ENCODE data around the gene PMP22.

PMP22 gene

GRCh38 chr17:15303851-15304250, 38.7 kb upstream of the PMP22 start:
- ChIA-PET POLR2A (no interaction called here), CTCF (no interaction called here)
- no peak for TF ChIP-seq SUZ12 (IDR thresholded peaks at IDR 0.05)
- no peak for TF ChIP-seq ZNF384 (IDR thresholded peaks at IDR 0.05)
- no peak for TF ChIP-seq L3MBTL2 (conservative IDR thresholded peaks at IDR 0.05)
- TF ChIP-seq BHLHE40 (IDR thresholded peaks at IDR 0.05; ENCODE audit: borderline replicate concordance), result no peak
- TF ChIP-seq ELF4 (IDR thresholded peaks at IDR 0.05), result no peak
- TF ChIP-seq FOXK2 (IDR thresholded peaks at IDR 0.05), result no peak
- TF ChIP-seq NFRKB (IDR thresholded peaks at IDR 0.05), result no peak
- no peak for TF ChIP-seq PKNOX1 (IDR thresholded peaks at IDR 0.05)
- no peak for TF ChIP-seq TARDBP (IDR thresholded peaks at IDR 0.05)
- TF ChIP-seq ARNT (IDR thresholded peaks at IDR 0.05), result no peak
- TF ChIP-seq FOXA1 (IDR thresholded peaks at IDR 0.05), result no peak
- no peak for DNase-seq (ENCODE audit: extremely low spot score)

- no peak for TF ChIP-seq SUZ12 (IDR thresholded peaks at IDR 0.05)
- no peak for TF ChIP-seq SP1 (IDR thresholded peaks at IDR 0.05)
- TF ChIP-seq FOXK2 (IDR thresholded peaks at IDR 0.05), result no peak
- no peak for TF ChIP-seq FOXA1 (IDR thresholded peaks at IDR 0.05)
- TF ChIP-seq TARDBP (IDR thresholded peaks at IDR 0.05), result no peak
- TF ChIP-seq HDGF (IDR thresholded peaks at IDR 0.05; ENCODE audit: borderline replicate concordance), result no peak
- TF ChIP-seq ZNF384 (IDR thresholded peaks at IDR 0.05), result no peak
- no peak for TF ChIP-seq ARNT (IDR thresholded peaks at IDR 0.05)
- TF ChIP-seq FOXM1 (IDR thresholded peaks at IDR 0.05; ENCODE audit: borderline replicate concordance), result no peak
- no peak for TF ChIP-seq BHLHE40 (IDR thresholded peaks at IDR 0.05; ENCODE audit: borderline replicate concordance)
- no peak for TF ChIP-seq NFRKB (IDR thresholded peaks at IDR 0.05)
- no peak for TF ChIP-seq L3MBTL2 (conservative IDR thresholded peaks at IDR 0.05)
- DNase-seq (ENCODE audit: extremely low spot score), result no peak
- ChIA-PET CTCF (no interaction called here), POLR2A (no interaction called here)
Measured at GRCh38 chr17:15303268-15303667, 38.1 kb upstream of the PMP22 start.

GRCh38 chr17:15301845-15302244, 36.7 kb upstream of the PMP22 start:
- ChIA-PET CTCF (no interaction called here), POLR2A (no interaction called here)
- DNase-seq (ENCODE audit: extremely low spot score), result no peak

GRCh38 chr17:15298176-15298575, 33.0 kb upstream of the PMP22 start:
- POLR2A ChIA-PET, result no interaction called here

More at GRCh38 chr17:15301845-15302244, 36.7 kb upstream of the PMP22 start:
- TF ChIP-seq ARNT (IDR thresholded peaks at IDR 0.05), result no peak
- TF ChIP-seq CTBP1 (IDR thresholded peaks at IDR 0.05; ENCODE audit: borderline replicate concordance), result no peak
- no peak for TF ChIP-seq FOXA1 (IDR thresholded peaks at IDR 0.05)
- no peak for TF ChIP-seq PKNOX1 (IDR thresholded peaks at IDR 0.05)
- no peak for TF ChIP-seq FOXK2 (IDR thresholded peaks at IDR 0.05)
- no peak for TF ChIP-seq L3MBTL2 (conservative IDR thresholded peaks at IDR 0.05)
- no peak for TF ChIP-seq ZNF384 (IDR thresholded peaks at IDR 0.05)
- no peak for TF ChIP-seq FOXM1 (IDR thresholded peaks at IDR 0.05; ENCODE audit: borderline replicate concordance)
- no peak for TF ChIP-seq TARDBP (IDR thresholded peaks at IDR 0.05)
- TF ChIP-seq SUZ12 (IDR thresholded peaks at IDR 0.05), result no peak
- TF ChIP-seq HDGF (IDR thresholded peaks at IDR 0.05; ENCODE audit: borderline replicate concordance), result no peak
- TF ChIP-seq SP1 (IDR thresholded peaks at IDR 0.05), result no peak
- no peak for TF ChIP-seq NFRKB (IDR thresholded peaks at IDR 0.05)
- TF ChIP-seq BHLHE40 (IDR thresholded peaks at IDR 0.05; ENCODE audit: borderline replicate concordance), result no peak
- TF ChIP-seq LEF1 (IDR thresholded peaks at IDR 0.05; ENCODE audit: borderline replicate concordance), result no peak

GRCh38 chr17:15293558-15293957, 28.4 kb upstream of the PMP22 start:
- DNase-seq (ENCODE audit: extremely low spot score), result no peak
- no peak for TF ChIP-seq HDGF (IDR thresholded peaks at IDR 0.05; ENCODE audit: borderline replicate concordance)
- TF ChIP-seq FOXK2 (IDR thresholded peaks at IDR 0.05), result no peak
- no peak for TF ChIP-seq ELF4 (IDR thresholded peaks at IDR 0.05)
- TF ChIP-seq PKNOX1 (IDR thresholded peaks at IDR 0.05), result no peak
- TF ChIP-seq LEF1 (IDR thresholded peaks at IDR 0.05; ENCODE audit: borderline replicate concordance), result no peak
- TF ChIP-seq ZNF384 (IDR thresholded peaks at IDR 0.05), result no peak
- TF ChIP-seq CTBP1 (IDR thresholded peaks at IDR 0.05; ENCODE audit: borderline replicate concordance), result no peak
- no peak for TF ChIP-seq BHLHE40 (IDR thresholded peaks at IDR 0.05; ENCODE audit: borderline replicate concordance)
- no peak for TF ChIP-seq ARNT (IDR thresholded peaks at IDR 0.05)
- TF ChIP-seq NFRKB (IDR thresholded peaks at IDR 0.05), result no peak
- TF ChIP-seq SP1 (IDR thresholded peaks at IDR 0.05), result no peak
- no peak for TF ChIP-seq FOXM1 (IDR thresholded peaks at IDR 0.05; ENCODE audit: borderline replicate concordance)
- TF ChIP-seq TARDBP (IDR thresholded peaks at IDR 0.05), result no peak
- TF ChIP-seq L3MBTL2 (conservative IDR thresholded peaks at IDR 0.05), result no peak
- POLR2A ChIA-PET, result no interaction called here
- CTCF ChIA-PET, result no interaction called here

More at GRCh38 chr17:15298176-15298575, 33.0 kb upstream of the PMP22 start:
- TF ChIP-seq HDGF (IDR thresholded peaks at IDR 0.05; ENCODE audit: borderline replicate concordance), result no peak
- TF ChIP-seq NFRKB (IDR thresholded peaks at IDR 0.05), result no peak
- TF ChIP-seq PKNOX1 (IDR thresholded peaks at IDR 0.05), result no peak
- DNase-seq (ENCODE audit: extremely low spot score), result no peak
- CTCF ChIA-PET, result no interaction called here

GRCh38 chr17:15291674-15292361, 26.7 kb upstream of the PMP22 start:
- TF ChIP-seq PKNOX1 (IDR thresholded peaks at IDR 0.05) (no peak), L3MBTL2 (conservative IDR thresholded peaks at IDR 0.05) (no peak), NFRKB (IDR thresholded peaks at IDR 0.05) (no peak), CTBP1 (IDR thresholded peaks at IDR 0.05; ENCODE audit: borderline replicate concordance) (no peak), FOXA1 (IDR thresholded peaks at IDR 0.05) (no peak), ZNF384 (IDR thresholded peaks at IDR 0.05) (no peak), BHLHE40 (IDR thresholded peaks at IDR 0.05; ENCODE audit: borderline replicate concordance) (no peak), ELF4 (IDR thresholded peaks at IDR 0.05) (no peak), LEF1 (IDR thresholded peaks at IDR 0.05; ENCODE audit: borderline replicate concordance) (no peak), FOXM1 (IDR thresholded peaks at IDR 0.05; ENCODE audit: borderline replicate concordance) (no peak), SUZ12 (IDR thresholded peaks at IDR 0.05) (no peak), SP1 (IDR thresholded peaks at IDR 0.05) (no peak), ARNT (IDR thresholded peaks at IDR 0.05) (no peak), FOXK2 (IDR thresholded peaks at IDR 0.05) (no peak), TARDBP (IDR thresholded peaks at IDR 0.05) (no peak)
- DNase-seq (ENCODE audit: extremely low spot score), result no peak
- ChIA-PET CTCF (no interaction called here), POLR2A (no interaction called here)

All from HEK293T (cell line).